Spleen (tissue), 7 donors: Measurements from ENCODE around the gene SFRP2.

ENCODE experiments used
- CTCF ChIP-seq, 11 experiments: fragments of 200-600 bp in 7 of 11; fragments of 450-650 bp in 4 of 11; sonication (generic) in 4 of 11; IDR thresholded peaks in 8 of 11; conservative IDR thresholded peaks in 3 of 11; 1 replicate in 7 of 11; 2 replicates in 4 of 11; pipeline versions ENCODE4 v1.4.0 to v1.8.0; 2016 to 2021; ENCODE audit warnings: antibody characterized with exemption in 11 of 11, inconsistent platforms in 4 of 11, mild to moderate bottlenecking in 1 of 11
- POLR2A ChIP-seq, 3 donors: fragments of 450-650 bp; IDR thresholded peaks; one replicate each; pipeline ENCODE4 v1.5.1; 2017; ENCODE audit warnings: antibody characterized with exemption in 3 of 3, mild to moderate bottlenecking in 1 of 3
- POLR2AphosphoS5 ChIP-seq, 3 donors: sonication (generic); formaldehyde crosslinking; IDR thresholded peaks; one replicate each; pipeline ENCODE4 v1.5.1; 2017; ENCODE audit warnings: antibody characterized with exemption in 3 of 3
- donor health status: DM: no; HTN: no; CAD: no; lungs with moderate emphysema.
- donor health status: DM: no; HTN: no; CAD: no.
- donor health status: DM: no; HTN: no; CAD: no.

- TF ChIP-seq CTCF (IDR thresholded peaks at IDR 0.05 in 8 of 11, conservative IDR thresholded peaks at IDR 0.05 in 3 of 11) (no peak), POLR2A (IDR thresholded peaks at IDR 0.05) (no peak), POLR2AphosphoS5 (IDR thresholded peaks at IDR 0.05) (no peak)
Measured at GRCh38 chr4:153764601-153765368, 24.1 kb downstream of the SFRP2 start.
